NCI-H510A (cell line): ENCODE results near the gene CAPRIN2.

Experiments
- DNase-seq: peaks from one replicate; lab custom pipeline; 2025; lab: John Stamatoyannopoulos, UW

Gene CAPRIN2

DNA sequence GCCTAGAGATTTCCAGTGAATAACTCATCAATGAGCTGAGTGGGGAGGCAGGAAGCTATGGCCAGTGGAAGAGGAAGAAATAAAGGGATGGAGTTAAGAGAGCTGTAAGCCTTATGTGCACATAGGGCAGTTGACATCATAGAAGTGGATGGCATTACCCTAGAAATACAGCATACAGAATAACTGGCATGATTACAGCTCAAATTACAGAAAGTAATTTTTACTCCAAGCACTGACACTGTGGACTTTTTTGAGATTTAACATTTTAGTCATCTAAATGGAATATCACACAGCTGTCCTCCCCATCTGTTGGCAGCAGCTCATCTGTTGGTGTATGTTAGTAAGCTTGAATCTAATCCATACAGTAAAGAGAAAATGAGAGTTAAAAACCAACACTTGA, 53.7 kb downstream of the CAPRIN2 start:
- no peak for DNase-seq

DNA sequence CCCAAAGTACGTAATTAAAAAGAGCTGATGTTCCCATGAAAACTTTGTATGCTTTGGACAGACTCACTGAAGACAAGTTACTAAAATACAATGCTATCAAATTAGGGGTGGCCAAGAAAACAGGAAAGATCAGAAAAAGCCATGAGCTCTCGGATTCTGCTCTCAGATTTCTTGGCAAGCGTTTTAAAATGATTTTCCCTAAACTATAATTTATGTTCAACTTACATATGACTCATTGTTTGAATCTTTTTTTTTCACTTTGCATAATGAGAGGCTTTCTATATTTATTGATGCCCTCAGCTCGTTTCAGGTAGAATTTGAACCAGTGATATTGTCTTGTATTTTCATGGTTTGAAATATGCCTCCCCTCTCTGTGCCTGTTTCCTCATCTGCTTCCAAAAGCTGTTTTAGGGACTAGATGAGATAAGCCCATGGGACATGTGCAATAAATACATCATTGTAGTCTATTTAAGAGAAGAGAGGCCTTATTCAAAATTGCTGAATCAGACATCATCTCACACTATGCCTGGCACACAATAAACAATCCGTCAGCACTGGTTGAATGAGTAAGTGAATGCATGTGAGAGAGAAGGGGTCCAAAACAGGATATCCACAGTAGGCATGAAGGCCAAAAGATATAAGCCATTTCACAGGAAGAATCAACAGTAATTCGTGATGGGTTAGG, 54.4 kb downstream of the CAPRIN2 start:
- DNase-seq, result no peak

DNA sequence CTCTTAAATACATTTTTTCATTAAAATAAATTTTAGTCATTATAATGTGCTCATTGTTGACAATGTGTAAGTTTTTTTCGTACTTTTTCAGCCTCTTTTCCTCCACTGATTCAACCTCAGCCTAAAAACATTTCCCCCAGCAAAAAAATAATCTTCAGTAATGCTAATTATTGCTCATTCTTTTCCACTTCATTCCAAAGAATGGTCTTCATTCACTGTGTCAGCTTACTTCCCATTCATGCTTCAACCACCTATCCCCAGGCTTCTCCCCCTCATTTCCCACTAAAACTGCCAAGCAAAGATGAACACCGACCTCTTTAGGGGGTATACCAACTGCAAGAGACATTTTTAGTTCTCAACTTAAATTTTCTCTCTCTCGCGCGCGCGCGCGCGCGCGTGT, 56.4 kb downstream of the CAPRIN2 start:
- no peak for DNase-seq

DNA sequence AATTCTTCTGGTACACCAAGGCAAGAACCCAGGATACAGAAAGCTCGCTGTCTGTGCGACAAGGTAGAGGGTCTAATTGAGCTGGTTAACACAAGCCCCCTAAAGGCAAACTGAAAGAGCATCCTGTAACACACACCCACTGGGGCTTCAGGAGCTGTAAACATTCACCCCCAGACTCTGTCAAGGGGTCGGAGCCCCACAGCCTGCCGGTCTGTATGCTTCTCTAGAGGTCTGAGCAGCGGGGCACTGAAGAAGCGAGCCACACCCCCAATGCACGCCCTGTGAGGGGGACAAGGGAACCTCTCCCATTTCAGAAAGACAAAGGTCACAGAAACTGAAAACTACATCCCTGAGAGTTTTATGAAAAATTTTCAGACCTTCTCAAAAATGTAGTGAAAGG, 57.8 kb downstream of the CAPRIN2 start:
- no peak for DNase-seq

DNA sequence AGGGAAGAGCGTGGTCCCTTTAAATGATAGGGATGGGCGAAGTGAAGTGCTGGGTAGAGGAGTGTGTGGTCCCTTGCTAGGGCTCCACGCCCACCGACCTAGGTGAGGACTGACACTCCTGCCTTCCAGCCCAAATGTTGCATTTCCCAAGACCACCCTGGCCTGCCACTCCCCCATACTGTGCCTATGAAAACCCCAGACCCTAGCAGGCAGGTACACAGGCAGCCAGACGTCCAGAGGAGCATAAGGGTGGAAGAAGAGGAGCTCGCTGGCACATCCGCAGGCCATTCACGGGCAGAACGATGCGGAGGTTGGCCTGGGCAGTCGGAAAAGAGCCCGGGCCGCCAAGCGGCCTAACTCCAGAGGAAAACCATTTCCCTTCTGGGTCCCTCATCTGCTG, 58.3 kb downstream of the CAPRIN2 start:
- DNase-seq, result no peak

DNA sequence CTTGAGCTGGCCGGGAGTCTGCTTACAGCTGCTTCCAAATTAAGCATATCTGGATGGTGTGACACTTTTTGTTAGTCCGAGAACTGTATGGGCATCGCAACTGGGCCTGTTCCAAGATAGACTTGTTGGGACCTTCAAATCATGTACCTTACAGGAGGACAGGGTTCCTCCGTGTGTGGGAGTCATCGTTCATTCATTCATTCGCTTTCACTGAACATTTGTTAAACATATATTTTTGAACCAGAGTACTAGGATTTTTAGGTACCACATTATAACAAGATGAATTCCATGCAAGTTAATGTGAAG, 58.7 kb downstream of the CAPRIN2 start:
- no peak for DNase-seq

DNA sequence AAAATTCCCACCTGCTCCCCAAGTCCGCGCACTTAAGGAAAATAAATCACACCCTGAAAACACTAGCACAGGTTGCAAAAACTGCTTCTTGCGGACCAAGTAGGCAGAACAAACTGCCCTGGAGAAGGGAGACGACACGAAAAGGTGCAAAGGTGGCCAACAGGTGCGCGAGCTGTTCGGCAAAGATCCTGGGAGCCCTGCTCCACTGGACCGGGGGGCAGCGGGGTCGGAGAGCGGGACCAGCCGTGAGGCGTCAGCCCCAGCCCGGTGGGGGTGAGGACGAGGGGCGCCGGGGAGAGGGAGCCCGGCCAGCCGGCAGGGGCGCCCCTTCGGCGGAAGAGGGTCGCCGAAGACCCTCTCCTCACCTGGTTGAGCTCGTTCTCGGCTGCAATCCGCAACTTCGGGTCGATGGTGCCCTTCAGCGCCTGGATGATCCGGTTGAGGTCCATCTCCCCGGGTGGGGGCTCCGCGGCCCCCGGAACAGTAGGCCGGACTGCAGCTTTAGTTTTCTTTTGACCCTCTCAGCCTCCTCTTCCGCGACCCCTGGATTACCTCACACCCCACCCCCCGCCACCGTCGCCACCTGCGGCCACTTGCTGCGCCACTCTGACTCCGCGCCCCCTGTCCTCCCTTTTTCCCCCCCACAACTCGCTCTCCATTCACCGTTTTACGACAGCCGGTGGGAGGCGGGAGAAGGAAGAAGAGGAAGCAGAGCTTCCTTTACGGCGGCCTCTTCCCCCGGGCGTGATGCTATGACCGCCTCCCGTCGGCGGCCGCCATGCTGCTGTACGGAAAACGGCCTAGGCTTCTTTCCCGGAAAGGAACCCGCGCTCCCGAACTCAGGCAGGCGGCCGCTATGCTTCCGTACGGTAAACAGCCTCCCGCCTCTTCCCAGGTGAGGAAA, 59.3 kb downstream of the CAPRIN2 start, which contains the start of gene IPO8:
IPO8 (minus strand) TSS at position 671 of the 904 bp plus-strand sequence; CDS start at position 449, 222 bp downstream.
- DNase-seq, result peak; percentile 83

DNA sequence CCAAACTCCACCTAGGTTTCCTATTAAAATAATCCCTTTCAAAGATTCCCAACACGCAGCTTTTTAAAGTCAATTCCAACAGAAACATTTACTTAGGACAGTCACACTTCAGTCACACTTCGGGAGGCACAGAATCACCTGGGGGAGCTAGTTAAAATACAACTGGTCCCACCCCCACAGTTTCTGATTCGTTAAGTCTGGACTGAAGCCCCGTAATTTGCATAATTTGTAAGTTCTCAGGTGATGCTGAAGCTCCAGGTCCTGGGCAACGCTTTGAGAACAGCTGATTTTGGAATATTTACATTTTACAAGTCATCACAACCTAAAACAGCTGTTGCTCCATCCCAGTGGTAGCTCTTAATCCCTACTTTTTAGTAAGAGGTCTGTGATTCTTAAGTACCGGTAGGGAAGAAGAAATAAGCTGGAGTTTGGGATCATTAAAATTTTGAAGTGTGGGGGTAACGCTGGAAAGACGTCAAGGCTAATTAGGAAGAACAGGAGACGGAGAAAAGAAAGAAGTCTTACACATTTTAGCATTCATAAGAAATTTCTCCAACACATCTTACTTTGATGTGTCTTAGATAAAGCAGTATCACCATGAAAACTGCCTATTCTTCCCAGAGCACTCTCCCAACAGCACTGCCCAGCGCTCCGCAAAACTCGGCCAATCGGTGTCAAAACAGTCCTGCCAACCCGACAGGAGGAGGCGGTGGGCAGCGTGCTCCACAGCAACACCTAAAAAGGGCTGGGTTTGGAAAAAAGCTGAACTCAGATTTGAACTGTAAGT, 60.1 kb downstream of the CAPRIN2 start:
- peak; percentile 3 for DNase-seq

DNA sequence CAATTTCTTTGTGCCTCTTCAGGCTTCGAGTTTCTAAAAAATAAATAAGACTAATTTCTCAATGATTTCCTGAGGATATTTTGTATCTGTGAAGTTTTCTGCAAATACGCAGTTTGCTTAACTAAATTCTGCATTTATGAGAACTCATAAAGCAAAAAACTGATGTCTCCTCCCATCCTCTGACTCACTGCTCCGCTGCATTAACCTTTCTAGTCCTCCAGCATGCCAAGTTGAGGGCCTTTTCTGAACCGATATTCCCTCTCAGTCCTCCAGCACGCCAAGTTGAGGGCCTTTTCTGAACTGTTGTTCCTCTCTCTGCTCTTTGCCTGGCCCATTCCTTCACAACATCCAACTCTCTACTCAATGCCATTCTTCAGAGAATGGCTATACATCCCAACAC, 62.3 kb downstream of the CAPRIN2 start:
- DNase-seq, result no peak

DNA sequence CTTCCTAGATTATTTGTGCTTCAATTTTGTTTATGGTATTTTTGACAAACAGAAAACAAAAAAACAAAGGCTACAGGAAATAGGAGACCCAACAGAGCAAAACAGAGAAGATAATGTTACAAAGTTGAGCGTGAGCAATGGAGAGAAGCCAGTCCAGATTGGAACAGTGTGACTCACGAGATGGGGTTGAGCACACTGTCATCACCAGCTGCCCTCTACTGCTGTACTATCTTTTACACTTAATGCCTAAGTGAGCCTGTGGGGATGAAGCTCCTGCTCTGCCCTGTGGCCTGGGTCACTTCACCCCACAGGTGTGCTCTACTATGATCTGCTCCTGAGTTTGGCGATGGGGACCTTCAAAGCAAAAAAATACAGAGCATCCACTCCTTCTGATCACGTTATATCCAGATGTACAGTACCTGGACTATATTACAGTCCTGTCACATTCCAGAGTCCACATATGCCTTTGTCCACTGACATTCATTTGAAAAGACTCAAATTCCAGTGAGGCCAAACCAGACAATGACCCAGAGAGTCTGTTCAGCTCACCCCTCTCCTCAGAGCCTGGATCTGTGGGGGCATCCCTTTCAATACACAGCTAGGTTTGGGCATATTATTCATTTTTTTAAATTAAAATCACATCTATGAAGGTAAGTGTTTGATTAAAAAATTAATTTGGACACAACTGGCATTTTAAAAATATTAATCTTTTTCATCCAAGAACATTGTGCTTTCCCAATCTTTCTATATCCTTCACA, 63.5 kb downstream of the CAPRIN2 start:
- peak; percentile 17 for DNase-seq

DNA sequence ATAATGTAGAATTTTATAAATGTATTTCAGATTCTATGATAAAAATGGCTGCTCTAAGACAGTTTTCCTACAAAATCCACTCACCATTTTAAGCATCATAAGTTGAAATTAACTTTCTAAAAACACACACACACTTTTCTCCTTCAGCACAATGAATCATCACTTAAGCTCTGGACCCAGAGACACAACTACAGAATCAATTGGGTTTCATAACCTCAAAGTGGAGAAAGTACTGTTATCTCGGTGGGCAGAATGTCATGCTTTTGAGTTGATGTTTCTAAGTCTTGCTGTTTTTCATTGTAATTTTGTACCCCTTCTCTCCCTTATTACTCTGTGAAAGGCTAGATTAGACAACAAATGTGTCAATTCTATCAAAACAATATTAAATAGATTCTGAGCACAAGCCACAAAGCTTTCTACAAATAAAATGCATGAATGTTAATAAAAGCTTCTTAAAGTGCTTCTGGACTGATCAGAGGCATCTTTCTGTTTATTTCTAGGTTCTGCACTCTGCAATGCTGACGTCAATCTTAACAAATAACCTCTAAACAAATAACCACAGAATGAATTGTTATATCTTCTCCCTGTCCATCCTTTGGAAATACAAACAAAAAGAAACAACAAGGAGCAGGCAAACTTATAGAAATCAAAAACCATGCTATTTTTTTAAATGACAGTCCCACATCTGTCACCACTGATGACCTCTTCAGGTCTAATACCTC, 67.3 kb downstream of the CAPRIN2 start:
- DNase-seq, result no peak

DNA sequence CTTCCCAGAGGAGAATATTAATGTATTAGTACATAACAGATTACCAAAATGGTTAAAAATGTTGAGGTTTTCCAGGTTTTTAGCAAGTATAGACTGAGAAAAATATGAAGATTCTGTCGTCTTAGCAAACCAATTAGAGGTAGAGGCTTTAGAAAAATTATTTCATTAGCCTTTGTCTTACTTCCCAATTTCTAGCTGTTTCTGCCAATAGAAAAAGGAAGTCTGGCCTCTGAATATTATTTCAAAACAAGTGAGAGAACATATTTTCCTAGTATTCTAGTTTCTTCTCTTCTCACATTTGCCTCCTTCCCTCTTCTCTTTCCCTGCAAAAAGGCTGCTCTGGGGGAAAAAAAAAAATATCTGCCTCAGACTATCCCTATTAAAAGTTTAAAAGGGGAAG, 75.5 kb downstream of the CAPRIN2 start:
- DNase-seq, result no peak

DNA sequence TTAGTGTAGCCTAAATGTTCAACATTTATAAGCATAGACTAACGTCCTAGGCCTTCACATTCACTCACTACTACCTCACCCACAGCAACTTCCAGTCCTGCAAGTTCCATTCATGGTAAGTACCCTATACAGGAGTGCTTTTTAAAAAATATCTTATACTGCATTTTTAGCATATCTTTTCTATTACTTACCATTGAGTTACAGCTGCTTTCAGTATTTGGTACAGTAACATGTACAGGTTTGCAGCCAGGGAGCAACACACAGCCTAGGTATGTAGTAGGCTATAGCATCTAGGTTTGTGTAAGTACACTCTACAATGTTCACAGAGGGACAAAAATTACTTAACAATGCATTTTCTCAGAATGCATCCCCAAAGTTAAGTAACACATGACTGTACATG, 76.5 kb downstream of the CAPRIN2 start:
- no peak for DNase-seq

DNA sequence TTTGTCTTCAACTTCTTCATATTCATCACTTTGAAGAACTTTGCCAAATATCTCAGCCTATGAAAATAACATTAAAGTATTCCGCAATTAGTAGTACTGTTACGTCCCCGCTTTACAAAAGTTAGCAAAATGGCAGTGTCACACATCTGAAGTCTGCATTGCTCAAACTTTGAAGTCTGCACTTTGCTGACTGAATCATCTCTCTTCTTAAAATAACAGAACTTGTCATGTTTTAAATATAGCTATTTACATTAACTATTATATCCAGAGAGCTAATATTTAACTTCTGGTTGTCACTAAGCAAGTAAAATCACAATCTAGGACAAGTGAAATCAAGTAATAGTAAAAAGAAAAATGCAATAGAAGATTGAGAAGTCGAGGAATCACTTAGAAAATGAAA, 93.5 kb downstream of the CAPRIN2 start:
- no peak for DNase-seq
